K562 (cell line): Measurements from ENCODE around the gene ZBTB8A. TPM values are rescaled to one million over a fixed set of nuclear protein-coding genes. Genes with fewer than 3 reads are reported as not detected.
A peak's percentile ranks its signal among the peaks of the same experiment; 100 is the strongest.

Experiments
- GABPA ChIP-seq: fragments of 200-800 bp; sonication (Bioruptor generic); conservative IDR thresholded peaks from 2 replicates; pipeline ENCODE4 v1.6.1; 2016; ENCODE audit warnings: low read depth, missing genetic modification characterization, missing compliant biosample characterization
- GATA2 ChIP-seq: sonication (generic); formaldehyde crosslinking; IDR thresholded peaks from 2 replicates; pipeline ENCODE4 v1.4.0; 2020; ENCODE audit warnings: mild to moderate bottlenecking, missing genetic modification reagents
- GTF2F1 ChIP-seq: IDR thresholded peaks from 2 replicates; pipeline ENCODE4 v1.6.1; 2011; ENCODE audit warnings: low read depth, low read length, improper control_type of control experiment
- IRF2 ChIP-seq: sonication (generic); formaldehyde crosslinking; IDR thresholded peaks from 2 replicates; pipeline ENCODE4 v1.8.1; 2022; ENCODE audit warnings: mild to moderate bottlenecking, missing genetic modification reagents
- KDM1A ChIP-seq, 2 experiments: fragments of 450-650 bp; IDR thresholded peaks; 2 replicates each; pipeline ENCODE4 v1.6.1; 2016; ENCODE audit warnings: mild to moderate bottlenecking in 2 of 2
- MAFF ChIP-seq: IDR thresholded peaks from 2 replicates; pipeline ENCODE4 v1.6.1; 2012; ENCODE audit warnings: low read length, improper control_type of control experiment
- MCM2 ChIP-seq: fragments of 450-650 bp; IDR thresholded peaks from 2 replicates; pipeline ENCODE4 v1.6.1; 2017; ENCODE audit warnings: low read depth, mild to moderate bottlenecking
- NEUROD1 ChIP-seq: fragments of 150-350 bp; IDR thresholded peaks from 2 replicates; pipeline ENCODE4 v1.6.1; 2014; ENCODE audit warnings: borderline replicate concordance, low read length, low read depth; ENCODE audit not compliant: partially characterized antibody
- NFRKB ChIP-seq: fragments of 450-650 bp; IDR thresholded peaks from 2 replicates; pipeline ENCODE4 v1.6.1; 2016; ENCODE audit warnings: low read depth
- PHF20 ChIP-seq: fragments of 450-650 bp; IDR thresholded peaks from 2 replicates; pipeline ENCODE4 v1.6.1; 2018; ENCODE audit not compliant: partially characterized antibody
- RBBP5 ChIP-seq: fragments of 200-600 bp; sonication (generic); IDR thresholded peaks from 2 replicates; pipeline ENCODE4 v1.6.1; 2012; ENCODE audit warnings: borderline replicate concordance, mild to moderate bottlenecking, low read length, control low read depth, inconsistent platforms; ENCODE audit not compliant: insufficient read depth, poor library complexity, severe bottlenecking
- TAF7 ChIP-seq: fragments of 450-650 bp; IDR thresholded peaks from 2 replicates; pipeline ENCODE4 v1.6.1; 2016; ENCODE audit warnings: missing genetic modification characterization, missing compliant biosample characterization
- ZBTB17 ChIP-seq: fragments of 450-650 bp; formaldehyde crosslinking; IDR thresholded peaks from 2 replicates; pipeline ENCODE4 v1.4.0; 2020; ENCODE audit warnings: mild to moderate bottlenecking
- ZC3H4 ChIP-seq: sonication (generic); formaldehyde crosslinking; IDR thresholded peaks from 2 replicates; pipeline ENCODE4 v1.9.0; 2021; ENCODE audit warnings: missing genetic modification reagents, borderline replicate concordance
- ZNF143 ChIP-seq: sonication (generic); formaldehyde crosslinking; IDR thresholded peaks from 2 replicates; pipeline ENCODE4 v1.9.0; 2022; ENCODE audit warnings: mild to moderate bottlenecking, missing genetic modification reagents
- ZNF175 ChIP-seq: fragments of 200-800 bp; sonication (Bioruptor generic); IDR thresholded peaks from 2 replicates; pipeline ENCODE4 v1.6.1; 2016; ENCODE audit warnings: low read depth, mild to moderate bottlenecking, missing genetic modification characterization, missing compliant biosample characterization
- ZNF436 ChIP-seq: fragments of 250-450, 450-650 bp; sonication (Bioruptor Pico); formaldehyde crosslinking; IDR thresholded peaks from 2 replicates; pipeline ENCODE4 v1.7.0; 2020; ENCODE audit warnings: mild to moderate bottlenecking
- ZNF57 ChIP-seq: fragments of 450-650 bp; formaldehyde crosslinking; IDR thresholded peaks from 2 replicates; pipeline ENCODE4 v1.4.0; 2020; ENCODE audit warnings: mild to moderate bottlenecking, moderate library complexity
- polyA plus RNA-seq, 8 experiments: library from polyadenylated mRNA; depleted of rRNA in 4 of 8; stranded (reverse) in 5 of 8; unstranded in 3 of 8; fragments of >200 nt; fragmentation: Nextera tagmentation in 2 of 8; fragmentation: Illumina TruSeq in 1 of 8; extraction: Ambion mirVana in 2 of 8; extraction: Trizol in 1 of 8; gene quantifications; 2 replicates each; pipeline versions ENCODE4 v1.2.1 to v1.2.3, GENCODE V29; 2011 to 2014; ENCODE audit warnings: inconsistent platforms in 1 of 8, missing spikeins in 1 of 8
- total RNA-seq, 7 experiments: library from RNA; depleted of rRNA in 6 of 7; stranded (reverse); fragments of >200 nt in 6 of 7; fragmentation: Illumina TruSeq in 2 of 7; extraction: Trizol in 2 of 7; gene quantifications; 2 replicates each; pipeline versions ENCODE4 v1.2.1 to v1.2.3, GENCODE V29; 2011 to 2021; ENCODE audit warnings: low replicate concordance in 1 of 7
- TF ChIP-seq, protein P1 (sequence below): IDR thresholded peaks from 2 replicates; pipeline ENCODE4 v1.6.1; 2011; ENCODE audit not compliant: insufficient read length; ENCODE audit errors: extremely low read depth
- TF ChIP-seq, protein P2 (sequence below): fragments of 250-450 bp; sonication (Bioruptor Pico); IDR thresholded peaks from 2 replicates; pipeline ENCODE4 v1.8.0; 2022; ENCODE audit warnings: inconsistent platforms, mild to moderate bottlenecking, moderate library complexity, borderline replicate concordance
- TF ChIP-seq, protein P3 (sequence below): sonication (generic); formaldehyde crosslinking; IDR thresholded peaks from 2 replicates; pipeline ENCODE4 v1.8.0; 2022; ENCODE audit warnings: mild to moderate bottlenecking, missing genetic modification reagents, borderline replicate concordance
- TF ChIP-seq, protein P4 (sequence below), 2 experiments: fragments of 150-350 bp in 1 of 2; IDR thresholded peaks; 2 replicates each; pipeline ENCODE4 v1.6.1; 2012 to 2016; ENCODE audit warnings: low read depth in 2 of 2, low read length in 2 of 2, mild to moderate bottlenecking in 1 of 2, moderate library complexity in 1 of 2

ZBTB8A gene
- total and polyA plus RNA-seq, 9 of the 15 experiments (the other 6 are each of a cell fraction or from before 2014, with no cell fraction given), result 0.01 to 0.64 (median 0.09) TPM

DNA sequence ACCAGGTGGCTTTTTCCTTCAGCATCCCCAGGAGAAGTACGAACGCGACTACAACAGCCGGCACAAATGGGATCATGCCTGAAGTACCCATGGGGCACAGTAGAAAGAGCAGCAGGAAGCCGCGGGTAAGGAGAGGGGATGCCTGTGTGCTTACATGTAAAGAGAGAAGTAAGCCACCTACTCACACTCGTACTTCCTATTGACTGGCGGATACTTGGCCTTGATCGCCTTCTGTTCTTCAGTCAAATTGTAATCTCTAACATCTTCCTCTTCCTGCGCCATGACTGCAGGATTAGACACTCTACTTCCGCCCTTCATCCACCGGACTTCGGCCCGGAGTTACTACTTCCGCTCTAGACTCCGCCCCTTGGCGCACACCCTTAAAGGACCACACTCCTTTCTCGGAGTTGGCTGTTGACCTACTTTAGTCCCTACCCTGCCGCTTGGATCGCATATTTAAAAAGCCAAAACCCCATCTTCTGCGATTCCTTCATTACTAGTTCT lies 111.1 kb downstream of the ZBTB8A start, which contains the start of gene ZBTB8OS (continued):
- peak; percentile 87 for TF ChIP-seq NEUROD1
- peak; percentile 62; the same call in 1 of the 2 replicates for TF ChIP-seq GTF2F1
- TF ChIP-seq ZNF57 (CRISPR knock-in tag), result no peak
- no peak for TF ChIP-seq TAF7
- no peak for TF ChIP-seq ZBTB17
- 0 out of 2 replicates have a peak, but pooled peaks have one; percentile 0 for TF ChIP-seq MAFF
- peak; percentile 44 for TF ChIP-seq RBBP5
- peak; percentile 23 to 30; a peak in 1 of 4 replicates for TF ChIP-seq KDM1A (IDR thresholded peaks at IDR 0.05)
- TF ChIP-seq MCM2, result no peak
- peak; percentile 99 for TF ChIP-seq GABPA (tag)
- 0 out of 2 replicates have a peak, but pooled peaks have one; percentile 4 for TF ChIP-seq ZNF143 (CRISPR knock-in tag)
- TF ChIP-seq IRF2 (CRISPR knock-in tag), result no peak
- TF ChIP-seq, protein P1, sequence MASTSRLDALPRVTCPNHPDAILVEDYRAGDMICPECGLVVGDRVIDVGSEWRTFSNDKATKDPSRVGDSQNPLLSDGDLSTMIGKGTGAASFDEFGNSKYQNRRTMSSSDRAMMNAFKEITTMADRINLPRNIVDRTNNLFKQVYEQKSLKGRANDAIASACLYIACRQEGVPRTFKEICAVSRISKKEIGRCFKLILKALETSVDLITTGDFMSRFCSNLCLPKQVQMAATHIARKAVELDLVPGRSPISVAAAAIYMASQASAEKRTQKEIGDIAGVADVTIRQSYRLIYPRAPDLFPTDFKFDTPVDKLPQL, result no peak
- no peak for TF ChIP-seq ZC3H4 (CRISPR knock-in tag)
- TF ChIP-seq, protein P2, sequence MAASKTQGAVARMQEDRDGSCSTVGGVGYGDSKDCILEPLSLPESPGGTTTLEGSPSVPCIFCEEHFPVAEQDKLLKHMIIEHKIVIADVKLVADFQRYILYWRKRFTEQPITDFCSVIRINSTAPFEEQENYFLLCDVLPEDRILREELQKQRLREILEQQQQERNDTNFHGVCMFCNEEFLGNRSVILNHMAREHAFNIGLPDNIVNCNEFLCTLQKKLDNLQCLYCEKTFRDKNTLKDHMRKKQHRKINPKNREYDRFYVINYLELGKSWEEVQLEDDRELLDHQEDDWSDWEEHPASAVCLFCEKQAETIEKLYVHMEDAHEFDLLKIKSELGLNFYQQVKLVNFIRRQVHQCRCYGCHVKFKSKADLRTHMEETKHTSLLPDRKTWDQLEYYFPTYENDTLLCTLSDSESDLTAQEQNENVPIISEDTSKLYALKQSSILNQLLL (CRISPR knock-in tag), result no peak
- TF ChIP-seq, protein P3, sequence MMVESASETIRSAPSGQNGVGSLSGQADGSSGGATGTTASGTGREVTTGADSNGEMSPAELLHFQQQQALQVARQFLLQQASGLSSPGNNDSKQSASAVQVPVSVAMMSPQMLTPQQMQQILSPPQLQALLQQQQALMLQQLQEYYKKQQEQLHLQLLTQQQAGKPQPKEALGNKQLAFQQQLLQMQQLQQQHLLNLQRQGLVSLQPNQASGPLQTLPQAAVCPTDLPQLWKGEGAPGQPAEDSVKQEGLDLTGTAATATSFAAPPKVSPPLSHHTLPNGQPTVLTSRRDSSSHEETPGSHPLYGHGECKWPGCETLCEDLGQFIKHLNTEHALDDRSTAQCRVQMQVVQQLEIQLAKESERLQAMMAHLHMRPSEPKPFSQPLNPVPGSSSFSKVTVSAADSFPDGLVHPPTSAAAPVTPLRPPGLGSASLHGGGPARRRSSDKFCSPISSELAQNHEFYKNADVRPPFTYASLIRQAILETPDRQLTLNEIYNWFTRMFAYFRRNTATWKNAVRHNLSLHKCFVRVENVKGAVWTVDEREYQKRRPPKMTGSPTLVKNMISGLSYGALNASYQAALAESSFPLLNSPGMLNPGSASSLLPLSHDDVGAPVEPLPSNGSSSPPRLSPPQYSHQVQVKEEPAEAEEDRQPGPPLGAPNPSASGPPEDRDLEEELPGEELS (CRISPR knock-in tag), result no peak
- TF ChIP-seq ZNF436 (CRISPR knock-in tag), result no peak
- TF ChIP-seq, protein P4, sequence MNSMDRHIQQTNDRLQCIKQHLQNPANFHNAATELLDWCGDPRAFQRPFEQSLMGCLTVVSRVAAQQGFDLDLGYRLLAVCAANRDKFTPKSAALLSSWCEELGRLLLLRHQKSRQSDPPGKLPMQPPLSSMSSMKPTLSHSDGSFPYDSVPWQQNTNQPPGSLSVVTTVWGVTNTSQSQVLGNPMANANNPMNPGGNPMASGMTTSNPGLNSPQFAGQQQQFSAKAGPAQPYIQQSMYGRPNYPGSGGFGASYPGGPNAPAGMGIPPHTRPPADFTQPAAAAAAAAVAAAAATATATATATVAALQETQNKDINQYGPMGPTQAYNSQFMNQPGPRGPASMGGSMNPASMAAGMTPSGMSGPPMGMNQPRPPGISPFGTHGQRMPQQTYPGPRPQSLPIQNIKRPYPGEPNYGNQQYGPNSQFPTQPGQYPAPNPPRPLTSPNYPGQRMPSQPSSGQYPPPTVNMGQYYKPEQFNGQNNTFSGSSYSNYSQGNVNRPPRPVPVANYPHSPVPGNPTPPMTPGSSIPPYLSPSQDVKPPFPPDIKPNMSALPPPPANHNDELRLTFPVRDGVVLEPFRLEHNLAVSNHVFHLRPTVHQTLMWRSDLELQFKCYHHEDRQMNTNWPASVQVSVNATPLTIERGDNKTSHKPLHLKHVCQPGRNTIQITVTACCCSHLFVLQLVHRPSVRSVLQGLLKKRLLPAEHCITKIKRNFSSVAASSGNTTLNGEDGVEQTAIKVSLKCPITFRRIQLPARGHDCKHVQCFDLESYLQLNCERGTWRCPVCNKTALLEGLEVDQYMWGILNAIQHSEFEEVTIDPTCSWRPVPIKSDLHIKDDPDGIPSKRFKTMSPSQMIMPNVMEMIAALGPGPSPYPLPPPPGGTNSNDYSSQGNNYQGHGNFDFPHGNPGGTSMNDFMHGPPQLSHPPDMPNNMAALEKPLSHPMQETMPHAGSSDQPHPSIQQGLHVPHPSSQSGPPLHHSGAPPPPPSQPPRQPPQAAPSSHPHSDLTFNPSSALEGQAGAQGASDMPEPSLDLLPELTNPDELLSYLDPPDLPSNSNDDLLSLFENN (IDR thresholded peaks at IDR 0.05; ENCODE audit: low read depth in 2 of 2, low read length in 2 of 2), result 0 out of 4 replicates have a peak, but pooled peaks of 1 of the 2 experiments have one; percentile 54
- no peak for TF ChIP-seq ZNF175 (CRISPR knock-in tag)
- peak; percentile 61 for TF ChIP-seq PHF20
- peak; percentile 99 for TF ChIP-seq GATA2 (CRISPR knock-in tag)
- TF ChIP-seq NFRKB, result no peak; the same call in 1 of the 2 replicates
